H1 (cell line): Measurements from ENCODE around the gene NEDD8. TPM values are rescaled to one million over a fixed set of nuclear protein-coding genes. Genes with fewer than 3 reads are reported as not detected.

ENCODE experiments used
- CEBPB ChIP-seq: IDR thresholded peaks from 2 replicates; pipeline ENCODE4 v1.6.1; 2012; ENCODE audit warnings: low read depth, low read length
- CREB1 ChIP-seq: IDR thresholded peaks from 2 replicates; pipeline ENCODE4 v1.6.1; 2012; ENCODE audit warnings: inconsistent platforms
- KDM4A ChIP-seq: IDR thresholded peaks from one replicate; pipeline ENCODE4 v1.7.1; 2012; ENCODE audit warnings: low read depth, mild to moderate bottlenecking, moderate library complexity, low read length, inconsistent platforms; ENCODE audit not compliant: severe bottlenecking
- NANOG ChIP-seq: IDR thresholded peaks from 2 replicates; pipeline ENCODE4 v1.6.1; 2011; ENCODE audit warnings: low read length, low read depth, mild to moderate bottlenecking, inconsistent platforms; ENCODE audit not compliant: insufficient read depth, poor library complexity, severe bottlenecking
- TEAD4 ChIP-seq: IDR thresholded peaks from 2 replicates; pipeline ENCODE4 v1.6.1; 2012; ENCODE audit warnings: low read depth, low read length, inconsistent platforms, mixed read lengths
- polyA plus RNA-seq, 7 experiments: library from polyadenylated mRNA; depleted of rRNA in 3 of 7; stranded (reverse) in 5 of 7; unstranded in 2 of 7; fragments of >200 nt in 5 of 7; fragments of 200-250 nt in 2 of 7; gene quantifications; 1 replicate in 5 of 7; 2 replicates in 1 of 7; 4 replicates in 1 of 7; pipeline versions ENCODE4 v1.2.1 to v1.2.3, GENCODE V29; 2011 to 2013; ENCODE audit warnings: missing spikeins in 2 of 7, mixed read lengths in 2 of 7
- total RNA-seq: library from RNA; stranded (reverse); fragmentation: NEBNext Ultra II Directional; extraction: Animal tissue kit (Norgen Biotek cat#: 25700); gene quantifications from 2 replicates; pipeline ENCODE4 v1.2.1, GENCODE V29; 2021
- TF ChIP-seq, protein P1 (sequence below): IDR thresholded peaks from 2 replicates; pipeline ENCODE4 v1.6.1; 2011; ENCODE audit warnings: low read depth, mild to moderate bottlenecking, low read length; ENCODE audit not compliant: insufficient read depth
- TF ChIP-seq, protein P2 (sequence below): IDR thresholded peaks from 2 replicates; pipeline ENCODE4 v1.6.1; 2012; ENCODE audit warnings: low read length, inconsistent platforms

Gene NEDD8
- total and polyA plus RNA-seq, 2 of the 8 experiments (the other 6 are each of a cell fraction or from before 2014, with no cell fraction given), result 253 to 317 TPM

DNA sequence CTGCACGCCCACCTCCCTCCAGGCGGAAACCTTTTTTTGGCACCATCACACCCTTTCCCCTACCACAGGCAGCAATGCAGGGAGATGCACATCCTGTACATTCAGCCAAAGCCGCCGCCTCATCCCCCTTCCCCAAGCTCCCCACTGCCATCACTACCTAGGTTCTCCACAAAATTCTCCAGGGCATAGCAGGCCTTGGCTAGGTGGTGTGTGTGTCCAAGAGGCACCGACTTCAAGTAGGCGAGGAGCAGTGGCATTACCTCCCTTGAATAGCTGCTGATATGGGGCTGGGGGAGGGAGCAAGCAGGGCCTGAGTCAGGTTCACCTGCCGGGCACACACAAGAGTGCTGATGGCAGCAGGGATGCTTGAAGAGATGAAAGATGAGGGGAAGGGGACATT is 47.1 kb downstream of the NEDD8 start (continued):
- TF ChIP-seq KDM4A (no peak), NANOG (no peak), TEAD4 (no peak), CEBPB (no peak), CREB1 (no peak)
- TF ChIP-seq, protein P1, sequence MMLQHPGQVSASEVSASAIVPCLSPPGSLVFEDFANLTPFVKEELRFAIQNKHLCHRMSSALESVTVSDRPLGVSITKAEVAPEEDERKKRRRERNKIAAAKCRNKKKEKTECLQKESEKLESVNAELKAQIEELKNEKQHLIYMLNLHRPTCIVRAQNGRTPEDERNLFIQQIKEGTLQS, result no peak
- TF ChIP-seq, protein P2, sequence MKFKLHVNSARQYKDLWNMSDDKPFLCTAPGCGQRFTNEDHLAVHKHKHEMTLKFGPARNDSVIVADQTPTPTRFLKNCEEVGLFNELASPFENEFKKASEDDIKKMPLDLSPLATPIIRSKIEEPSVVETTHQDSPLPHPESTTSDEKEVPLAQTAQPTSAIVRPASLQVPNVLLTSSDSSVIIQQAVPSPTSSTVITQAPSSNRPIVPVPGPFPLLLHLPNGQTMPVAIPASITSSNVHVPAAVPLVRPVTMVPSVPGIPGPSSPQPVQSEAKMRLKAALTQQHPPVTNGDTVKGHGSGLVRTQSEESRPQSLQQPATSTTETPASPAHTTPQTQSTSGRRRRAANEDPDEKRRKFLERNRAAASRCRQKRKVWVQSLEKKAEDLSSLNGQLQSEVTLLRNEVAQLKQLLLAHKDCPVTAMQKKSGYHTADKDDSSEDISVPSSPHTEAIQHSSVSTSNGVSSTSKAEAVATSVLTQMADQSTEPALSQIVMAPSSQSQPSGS, result no peak
